GM21723 (cell line): Measurements from ENCODE around the gene RSF1.
A peak's percentile ranks its signal among the peaks of the same experiment; 100 is the strongest.
"Not testable (repeated sequence)": the region's sequence is repeated elsewhere in the genome, so short reads cannot be mapped to it uniquely, and the experiment has no call there.

Source experiments
- ATAC-seq: cut with Tn5 transposase; IDR thresholded peaks from one replicate; pipeline ENCODE4 v1.9.1; 2021; ENCODE audit warnings: mild to moderate bottlenecking, moderate library complexity; ENCODE audit not compliant: unreplicated experiment

The RSF1 gene

DNA sequence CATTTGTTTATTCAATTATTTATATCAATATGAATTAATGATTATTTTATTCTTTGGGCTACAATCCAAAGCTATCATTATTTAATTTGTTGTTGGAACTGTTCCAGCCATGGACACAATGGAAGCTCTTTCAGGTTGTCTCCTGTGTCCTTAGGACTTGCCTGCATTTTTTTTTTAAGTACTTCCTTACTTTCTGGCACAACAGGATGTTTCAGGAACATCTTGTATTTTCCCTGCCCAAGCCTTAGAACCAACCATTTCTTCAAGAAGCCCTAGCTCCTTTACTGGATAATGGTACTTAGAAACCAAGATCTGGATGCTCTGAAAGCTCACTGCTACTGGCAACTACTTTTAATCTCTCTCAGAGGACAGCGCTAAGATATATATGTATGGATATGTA, 125.1 kb downstream of the RSF1 start:
- no peak for ATAC-seq

DNA sequence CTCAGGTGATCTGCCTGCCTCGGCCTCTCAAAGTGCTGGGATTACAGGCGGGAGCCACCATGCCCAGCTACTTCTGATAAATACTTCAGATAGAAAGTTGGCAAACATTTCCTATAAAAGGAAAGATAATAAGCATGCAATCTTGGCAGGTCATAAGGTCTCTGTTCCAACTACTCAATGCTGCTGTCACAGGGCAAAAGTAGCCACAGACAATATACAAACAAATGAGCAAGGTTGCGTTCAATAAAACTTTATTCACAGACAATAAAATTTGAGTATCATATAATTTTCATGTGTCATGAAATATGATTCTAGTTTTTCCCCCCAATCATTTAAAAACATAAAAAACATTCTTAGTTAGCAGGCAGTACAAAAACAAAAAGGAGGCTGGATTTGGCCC, 129.9 kb downstream of the RSF1 start:
- no peak for ATAC-seq

DNA sequence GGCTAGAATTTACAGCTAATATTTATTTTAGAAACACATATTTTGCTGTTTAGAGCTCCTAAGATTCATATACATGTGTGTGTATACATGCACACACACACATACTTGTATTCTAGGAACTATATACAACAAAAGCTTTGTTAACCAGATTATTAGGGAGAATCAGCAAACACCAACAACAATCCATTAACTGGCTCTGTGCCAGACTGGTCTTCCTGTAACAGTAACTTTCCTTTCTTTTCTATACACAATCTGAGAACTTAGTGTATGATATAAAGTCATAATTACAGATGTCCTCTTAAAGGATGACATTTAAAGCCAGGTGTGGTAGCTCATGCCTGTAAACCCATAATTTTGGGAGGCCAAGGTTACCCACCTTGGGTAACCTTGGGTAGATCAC, 133.4 kb downstream of the RSF1 start:
- no peak for ATAC-seq

DNA sequence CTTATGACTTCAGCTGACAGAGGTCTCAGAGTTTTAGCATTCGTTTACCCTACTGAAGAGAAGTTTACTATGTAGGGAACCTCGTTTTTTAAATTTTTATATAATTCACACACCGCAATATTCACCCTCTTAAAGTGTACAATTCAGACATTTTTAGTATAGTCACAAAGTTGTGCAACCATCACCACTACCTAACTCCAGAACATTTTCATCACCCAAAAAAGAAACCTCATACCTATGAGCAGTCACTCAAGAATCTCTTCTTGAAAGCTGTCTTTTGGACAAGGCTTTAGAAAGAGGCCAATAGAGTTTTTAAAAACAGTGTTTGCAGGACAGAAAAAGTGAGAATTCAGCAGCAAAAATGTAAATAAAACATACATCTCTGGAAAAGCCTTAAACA, 143.4 kb downstream of the RSF1 start:
- ATAC-seq: no peak

DNA sequence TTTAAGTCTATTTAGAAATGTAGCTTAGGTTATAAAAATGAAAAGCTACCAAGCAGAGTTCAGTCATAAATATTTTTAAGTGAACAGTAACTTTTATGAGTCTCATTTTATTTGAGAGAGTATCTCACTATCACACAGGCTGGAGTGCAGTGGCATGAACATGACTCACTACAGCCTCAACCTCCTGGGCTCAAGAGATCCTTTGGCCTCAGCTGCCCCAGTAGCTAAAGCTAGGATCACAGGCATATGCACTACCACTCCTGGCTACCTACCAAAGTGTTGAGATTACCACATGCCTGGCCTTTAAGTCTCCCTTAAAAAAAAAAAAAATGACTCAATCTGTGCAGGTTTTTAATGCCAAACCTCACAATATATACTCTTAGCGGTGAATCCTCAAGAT, 148.3 kb downstream of the RSF1 start:
- ATAC-seq: no peak

DNA sequence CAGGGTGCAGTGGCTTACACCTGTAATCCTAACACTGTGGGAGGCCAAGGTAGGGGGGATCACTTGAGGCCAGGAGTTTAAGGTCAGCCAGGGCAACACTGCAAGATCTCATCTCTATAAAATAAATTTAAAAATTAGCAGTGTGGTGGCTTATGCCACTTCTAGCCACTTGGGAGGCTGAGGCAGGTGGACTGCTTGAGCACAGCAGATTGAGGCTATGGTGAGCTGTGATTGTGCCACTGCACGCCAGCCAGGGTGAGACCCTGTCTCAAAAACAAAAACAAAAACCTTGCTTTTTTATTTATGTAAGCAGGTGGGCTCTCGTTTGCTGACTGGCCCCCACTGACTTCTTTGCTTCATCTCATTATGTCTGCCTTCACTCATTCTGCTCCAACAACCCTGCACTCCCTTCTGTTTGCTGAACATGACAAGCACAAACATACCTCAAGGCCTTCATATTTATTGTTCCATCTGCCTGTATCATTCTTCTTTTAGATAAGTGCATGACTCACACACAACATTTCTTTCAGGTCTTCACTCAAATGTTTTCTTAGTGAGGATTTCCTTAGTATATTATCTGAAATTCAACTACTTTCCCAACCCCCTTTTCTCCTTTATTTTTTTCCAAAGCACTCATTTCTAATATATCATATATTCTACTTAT, 150.5 kb downstream of the RSF1 start:
- ATAC-seq: no peak

DNA sequence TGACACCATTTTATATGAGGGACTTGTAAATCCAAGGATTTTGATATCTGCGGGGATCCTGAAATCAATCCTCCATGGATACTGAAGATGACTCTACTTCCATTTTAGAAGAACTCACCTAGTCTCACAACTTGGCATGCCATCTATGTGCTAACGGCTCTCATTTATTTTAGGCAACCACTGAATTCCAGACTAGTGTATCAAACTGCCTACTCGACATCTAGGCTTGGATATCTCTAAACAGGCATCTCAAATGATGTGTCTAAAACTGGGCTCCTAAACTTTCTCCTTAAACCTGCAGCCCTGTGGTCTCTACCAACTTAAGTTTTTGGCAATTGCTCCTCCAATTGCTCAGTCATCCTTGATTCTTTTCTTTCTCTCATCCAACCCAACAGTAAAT, 151.8 kb downstream of the RSF1 start:
- no peak for ATAC-seq

DNA sequence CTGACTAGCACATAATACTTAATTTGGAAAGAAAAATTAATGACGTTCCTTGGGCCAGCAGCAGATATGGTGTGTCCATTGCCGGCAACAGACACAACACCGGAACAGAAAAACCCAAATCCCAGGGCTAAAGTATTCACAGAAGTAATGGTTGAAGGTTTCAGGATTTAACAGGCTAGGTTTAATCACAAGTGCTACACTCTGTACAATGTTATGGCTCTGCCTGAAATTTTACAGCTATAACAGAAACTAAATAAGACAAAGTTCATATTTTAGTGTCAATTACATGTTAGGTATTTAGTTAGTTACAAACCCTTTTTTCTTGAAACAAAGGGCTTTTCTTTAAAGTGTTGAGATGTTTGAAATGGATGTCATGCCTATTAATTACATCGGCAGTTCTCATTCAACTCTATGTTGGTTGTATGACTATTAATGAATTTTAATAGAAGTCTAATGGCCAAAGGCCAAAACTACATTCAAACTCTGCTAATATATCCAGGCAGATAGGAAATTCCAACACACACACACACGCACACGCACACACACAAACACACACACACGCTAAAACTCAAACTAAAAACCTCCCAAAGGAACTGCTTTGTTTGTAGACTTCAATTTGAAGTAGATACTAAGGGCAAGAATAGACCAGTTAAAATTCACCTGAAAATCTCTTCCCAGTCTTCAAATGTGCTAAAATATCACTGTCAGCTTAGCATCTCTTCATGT, 155.1 kb downstream of the RSF1 start:
- no peak for ATAC-seq

DNA sequence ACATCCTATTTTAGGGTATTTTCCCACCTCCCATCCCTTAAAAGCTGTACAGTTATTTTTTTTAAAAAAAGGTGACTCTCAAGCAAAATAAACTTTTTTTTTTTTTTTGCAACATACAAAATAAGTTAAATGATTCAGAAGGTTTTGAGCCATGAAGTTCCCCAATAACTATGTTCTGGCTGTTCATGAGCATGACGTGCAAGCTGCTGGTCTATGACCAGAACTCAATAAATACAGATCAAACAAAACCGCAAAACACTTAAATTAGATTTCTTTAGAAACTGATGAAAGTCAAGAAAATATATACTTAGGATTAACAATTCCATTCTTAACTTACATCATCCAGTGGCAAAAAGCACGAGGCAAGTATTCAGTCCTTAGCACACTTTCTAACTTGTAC, 158.9 kb downstream of the RSF1 start:
- ATAC-seq: no peak

DNA sequence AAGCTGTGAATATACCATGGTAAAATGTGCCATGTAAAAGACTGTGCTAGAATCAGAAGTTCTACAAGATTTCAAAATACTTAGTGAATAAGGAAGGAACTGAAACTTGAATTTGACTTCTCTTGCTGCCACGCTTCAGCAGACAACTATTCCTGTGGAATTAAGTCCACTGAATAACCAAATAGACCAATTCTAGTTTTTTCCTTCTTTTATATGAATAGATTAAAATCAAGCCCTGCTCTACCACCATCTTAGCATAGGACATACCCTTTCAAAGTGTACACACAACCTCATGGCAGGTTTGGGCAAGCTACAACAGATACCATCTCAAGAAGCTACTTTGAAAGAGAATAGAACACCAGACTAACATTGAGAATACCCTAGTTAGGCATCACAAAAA, 159.6 kb downstream of the RSF1 start:
- no peak for ATAC-seq

DNA sequence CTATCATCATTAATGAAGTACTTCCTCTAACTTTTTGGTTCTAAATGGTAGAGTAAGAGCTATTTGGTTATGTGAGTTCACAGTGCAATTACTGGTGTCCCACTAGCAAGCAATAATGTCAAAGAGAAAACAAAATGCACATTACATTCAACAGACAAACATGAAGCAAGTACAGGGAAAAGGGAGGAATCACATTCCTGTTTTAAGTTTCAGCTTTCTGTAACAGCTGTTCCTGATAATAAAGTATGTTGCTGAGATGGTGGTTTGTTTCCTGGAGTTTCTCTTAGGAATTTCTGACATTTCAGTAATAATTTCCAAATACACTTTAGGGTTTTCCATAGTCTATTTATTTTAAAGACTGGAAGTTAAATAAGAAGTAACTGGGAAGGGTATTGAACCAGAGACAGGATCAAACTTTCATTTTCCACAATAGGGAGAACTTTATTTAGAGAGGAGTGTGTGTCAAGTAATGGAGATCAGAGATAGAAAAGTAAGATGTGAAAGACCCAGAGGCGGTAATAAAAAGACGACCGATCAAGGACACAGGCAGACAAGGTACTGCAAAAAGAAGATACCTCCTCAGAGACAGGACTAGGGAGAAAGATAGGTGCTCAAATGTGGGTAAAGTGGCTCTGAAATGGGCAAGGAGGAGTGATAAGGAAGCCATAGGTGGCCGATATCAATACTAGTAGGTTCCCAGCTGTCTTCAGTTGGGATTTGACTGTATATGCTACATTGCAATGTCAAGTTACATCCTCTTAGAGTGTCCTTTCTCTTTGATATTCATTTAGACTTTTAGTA, 162.1 kb downstream of the RSF1 start:
- no peak for ATAC-seq

DNA sequence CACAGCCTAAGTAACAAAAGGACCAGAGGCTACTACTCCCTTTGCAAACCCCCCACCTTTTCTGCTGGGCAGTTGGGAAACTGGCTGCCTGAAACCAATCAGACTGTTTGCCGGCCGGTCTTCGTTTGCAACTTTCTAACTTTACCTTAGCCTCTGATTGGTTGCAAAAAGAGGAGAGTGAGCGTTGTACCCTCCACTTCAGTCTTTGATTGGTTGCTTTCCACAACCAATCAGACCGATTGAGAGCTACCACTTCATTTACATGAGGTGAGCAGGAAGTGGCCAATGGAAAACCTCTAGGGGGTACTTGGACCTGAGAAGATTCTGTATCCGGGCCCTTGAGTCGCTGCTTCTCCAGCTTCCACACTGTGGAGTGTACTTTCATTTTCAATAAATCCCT, 164.2 kb downstream of the RSF1 start:
- no peak for ATAC-seq

DNA sequence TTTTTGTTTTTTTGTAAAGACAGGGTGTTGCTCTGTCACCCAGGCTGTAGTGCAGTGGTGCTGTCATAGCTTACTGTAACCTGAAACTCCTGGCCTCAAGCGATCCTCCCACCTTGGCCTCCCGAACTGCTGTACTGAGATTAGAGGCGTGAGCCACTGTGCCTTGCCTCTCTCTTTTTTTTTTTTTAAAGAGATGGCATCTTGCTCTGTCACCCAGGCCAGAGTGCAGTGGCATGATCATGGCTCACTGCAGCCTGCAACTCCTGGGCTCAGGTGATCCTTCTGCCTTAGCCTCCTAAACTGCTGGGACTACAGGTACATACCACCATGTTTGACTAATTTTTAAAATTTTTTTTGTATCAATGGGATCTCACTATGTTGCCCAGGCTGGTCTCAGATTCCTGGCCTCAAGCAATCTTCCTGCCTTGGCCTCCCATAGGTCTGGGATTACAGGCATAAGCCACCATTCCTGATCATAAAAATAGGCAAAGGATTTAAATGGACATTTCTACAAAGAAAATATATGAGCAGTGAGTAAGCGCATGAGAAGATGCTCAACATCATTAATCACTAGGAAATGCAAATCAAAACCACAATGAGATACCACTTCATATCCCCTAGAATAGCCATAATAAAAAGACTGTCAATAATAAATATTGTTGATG, 165.6 kb downstream of the RSF1 start:
- no peak for ATAC-seq

DNA sequence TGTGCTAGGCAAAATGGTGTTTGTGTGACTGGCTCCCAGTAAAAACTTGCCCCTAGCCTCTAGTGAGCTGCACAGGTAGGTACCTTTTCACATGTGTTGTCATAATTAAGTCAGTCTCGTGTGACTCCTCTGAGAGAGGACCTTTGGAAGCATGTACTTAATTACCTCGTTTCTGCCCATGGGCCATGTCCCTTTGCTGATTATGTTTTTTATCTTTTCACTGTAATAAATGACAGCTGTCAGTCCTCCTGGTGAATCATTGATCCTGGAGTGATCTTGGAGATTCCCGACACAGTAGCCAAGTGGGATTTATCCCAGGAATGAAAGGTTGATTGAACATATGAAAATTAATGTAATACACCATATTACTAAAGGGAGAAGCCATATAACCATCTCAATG, 170.4 kb downstream of the RSF1 start:
- ATAC-seq: no peak

DNA sequence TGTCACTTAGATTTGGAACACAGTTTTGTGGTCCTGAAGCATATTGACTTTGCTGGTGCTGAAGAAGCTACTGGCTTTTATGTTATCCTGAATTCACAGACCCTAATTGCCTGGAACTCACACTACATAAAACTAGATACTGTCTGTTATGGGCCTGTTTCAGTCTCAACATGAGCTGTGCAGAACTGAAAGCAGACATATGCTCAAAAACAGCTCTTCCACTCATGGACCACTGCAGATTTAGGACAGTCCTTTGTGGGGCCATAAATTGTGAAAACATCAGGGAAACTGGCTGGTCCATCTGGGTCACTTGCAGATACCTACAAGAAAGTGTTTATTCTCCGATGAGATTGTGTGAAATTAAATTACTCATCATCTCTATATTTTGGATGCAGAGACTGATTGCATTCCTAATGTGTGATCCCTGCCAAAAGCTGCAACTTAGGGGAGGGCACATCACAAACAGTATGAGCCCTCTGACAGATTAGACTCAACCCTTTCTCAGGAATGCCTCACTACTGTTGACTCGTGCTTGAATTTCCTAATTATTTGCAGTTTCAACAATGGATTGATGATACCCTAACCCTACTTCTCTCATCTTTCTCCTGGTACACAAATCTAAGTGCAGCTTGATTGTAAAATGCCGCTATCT, 172.7 kb downstream of the RSF1 start:
- ATAC-seq: no peak

DNA sequence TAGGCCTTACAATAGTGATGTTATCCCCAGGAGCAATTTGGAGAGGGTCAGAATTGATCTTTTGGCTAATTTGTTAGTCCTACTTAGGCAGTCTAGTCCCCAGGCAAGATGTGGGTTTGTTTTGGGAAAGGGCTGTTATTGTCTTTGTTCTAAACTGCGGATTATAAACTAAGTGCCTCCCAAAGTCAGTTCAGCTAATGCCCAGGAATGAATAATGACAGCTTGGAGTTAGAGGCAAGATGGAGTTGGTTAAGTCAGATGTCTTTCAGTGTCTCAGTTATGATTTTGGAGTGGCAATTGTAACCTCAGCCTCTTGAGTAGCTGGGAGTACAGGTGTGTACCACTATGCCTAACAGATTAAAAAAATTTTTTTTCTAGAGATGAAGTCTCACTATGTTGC, 175.6 kb downstream of the RSF1 start:
- no peak for ATAC-seq

DNA sequence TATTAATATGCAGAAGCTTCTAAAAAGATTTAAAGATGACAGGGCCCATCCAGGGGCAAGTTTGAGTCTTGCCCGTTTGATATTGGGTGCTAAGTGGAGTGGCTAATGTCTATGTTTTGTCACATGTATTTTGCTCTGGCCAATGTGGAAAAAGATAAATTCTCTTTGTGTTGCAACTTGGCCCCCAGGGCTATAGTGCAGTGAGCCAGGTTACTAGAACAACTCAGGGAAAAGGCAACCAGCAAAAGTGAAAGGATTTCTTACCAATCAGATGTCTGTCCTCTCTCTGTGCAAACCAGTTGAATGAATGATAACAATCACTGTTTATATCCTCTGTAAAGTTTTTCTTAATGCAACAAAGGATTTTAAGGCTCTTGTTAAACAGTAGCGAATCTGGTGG, 178.3 kb downstream of the RSF1 start:
- ATAC-seq: no peak

DNA sequence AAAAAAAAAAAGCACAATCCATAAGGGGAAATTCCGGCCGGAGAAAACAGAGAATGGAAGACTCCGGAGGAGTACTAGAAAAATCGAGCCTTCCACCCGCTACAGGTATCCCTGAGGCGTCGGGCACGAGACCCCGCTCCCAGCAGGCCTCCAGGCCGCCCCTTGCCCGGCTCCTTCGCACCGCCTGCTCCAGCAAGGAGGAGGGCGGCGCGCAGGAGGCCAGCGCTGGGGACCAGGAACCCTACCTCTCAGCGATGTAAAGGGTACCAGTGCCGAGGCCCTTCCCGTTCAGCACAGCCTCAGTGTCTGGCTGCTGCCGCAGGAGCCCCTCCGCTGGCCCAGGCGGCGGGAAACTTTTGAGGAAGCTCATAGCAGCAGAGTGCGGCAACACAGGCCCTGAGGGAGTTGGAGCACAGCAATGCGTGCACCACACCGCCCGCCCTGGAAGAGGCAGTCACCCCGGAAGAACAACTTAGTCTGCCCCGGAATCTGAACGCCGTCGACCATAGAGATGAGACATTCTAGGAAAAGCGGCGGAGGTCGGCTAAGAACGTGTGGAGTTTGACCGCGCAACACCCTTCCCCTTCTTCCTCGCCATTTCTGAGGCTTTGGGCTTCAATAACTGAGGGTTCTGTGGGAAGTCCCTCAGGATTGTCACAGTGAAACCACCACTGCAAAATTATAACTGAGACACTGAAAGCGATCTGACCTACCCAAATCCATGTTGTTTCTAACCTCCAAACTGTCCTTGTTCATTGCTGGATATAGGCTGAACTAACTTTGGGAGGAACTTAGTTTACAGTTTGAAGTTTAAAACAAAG, 183.0 kb downstream of the RSF1 start, which contains the start of gene CLNS1A:
Gene CLNS1A, minus strand, starts transcription at position 450 of the 821 bp plus-strand sequence. Its CDS starts 80 bp downstream, at position 370.
- peak; percentile 97 for ATAC-seq

DNA sequence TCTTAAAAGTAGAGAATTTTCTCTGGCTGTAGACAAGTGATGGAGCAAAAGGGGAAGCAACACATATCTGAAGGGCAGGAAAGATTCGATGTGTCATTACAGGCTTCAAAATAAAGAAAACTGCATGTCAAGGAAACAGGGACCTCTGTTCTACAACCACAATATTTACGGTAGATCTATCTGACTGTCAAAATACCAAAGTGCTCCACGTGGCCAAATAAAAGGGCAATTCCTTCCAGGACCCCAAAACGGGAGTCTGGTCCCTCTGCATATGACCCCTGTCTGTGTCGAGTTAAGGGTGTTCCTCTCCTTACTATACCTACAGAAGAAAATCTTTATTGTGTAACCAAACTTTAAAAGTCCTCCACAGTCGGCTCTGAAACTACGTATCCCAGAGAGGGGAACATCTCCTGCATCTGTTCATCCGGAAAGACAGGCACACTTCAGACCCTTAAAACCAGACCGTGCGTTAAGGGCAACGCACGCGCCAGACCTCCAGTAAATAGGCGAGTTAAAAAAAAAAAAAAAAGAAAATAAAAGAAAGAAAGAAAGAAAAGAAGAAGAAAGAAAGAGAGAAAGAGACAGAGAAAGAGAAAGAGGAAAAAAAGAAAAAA, 183.7 kb downstream of the RSF1 start:
- no peak for ATAC-seq

DNA sequence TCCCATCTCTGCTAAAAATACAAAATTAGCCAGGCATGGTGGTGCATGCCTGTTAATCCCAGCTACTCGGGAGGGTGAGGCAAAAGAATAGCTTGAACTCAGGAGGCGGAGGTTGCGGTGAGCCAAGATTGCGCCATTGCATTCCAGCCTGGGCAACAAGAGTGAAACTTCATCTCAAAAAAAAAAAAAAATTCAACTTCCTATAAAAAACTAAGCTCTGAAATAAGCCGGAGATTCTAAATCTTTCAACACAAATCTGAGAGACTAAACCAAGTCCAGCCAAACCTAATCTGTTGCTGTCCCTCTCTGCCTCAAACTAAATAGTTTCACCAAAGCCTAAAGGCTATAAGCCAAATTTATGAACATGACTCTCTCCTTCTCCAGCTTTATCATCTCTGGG, 186.6 kb downstream of the RSF1 start:
- not testable (repeated sequence) for ATAC-seq
